GM12878 (cell line): ENCODE measurements around the gene HDAC9. TPM values are rescaled to one million over a fixed set of nuclear protein-coding genes. Genes with fewer than 3 reads are reported as not detected.

Experiments used
- ATAC-seq: fragments of 200-7000 bp; cut with Tn5 transposase; 3 replicates; pipeline ENCODE4 v1.9.1; 2020; ENCODE audit warnings: mild to moderate bottlenecking, moderate library complexity
- BruUV-seq: library from RNA; stranded (reverse); fragments of 400-500 nt; replicated peaks from 2 replicates; lab custom pipeline; 2021; lab: Mats Ljungman, UMichigan
- CTCF ChIA-PET: fragments of 300-600 bp; sonication (Branson Sonifier 250); formaldehyde crosslinking; extraction: SDS; loops from one replicate; lab custom pipeline; 2021; ENCODE audit warnings: inconsistent platforms; lab: Yijun Ruan, JAX
- POLR2A ChIA-PET: fragments of 350-600 bp; formaldehyde crosslinking; extraction: SDS; loops from one replicate; lab custom pipeline; 2021; ENCODE audit warnings: inconsistent platforms; lab: Charles Lee
- RAD21 ChIA-PET: fragments of 300-600 bp; sonication (Branson Sonifier 250); formaldehyde crosslinking; loops from one replicate; lab custom pipeline; 2023; ENCODE audit warnings: antibody characterized with exemption; ENCODE audit not compliant: unreplicated experiment; lab: Charles Lee
- SMC1A ChIA-PET: fragments of 300-600 bp; sonication (Branson Sonifier 250); formaldehyde crosslinking; loops from one replicate; lab custom pipeline; 2023; ENCODE audit not compliant: unreplicated experiment, uncharacterized antibody; lab: Charles Lee
- DNase-seq: peaks from one replicate; pipeline ENCODE4 v3.0.0-alpha.2; 2011; ENCODE audit warnings: low read depth, low spot score
- FAIRE-seq: peaks from 3 replicates; lab custom pipeline; 2011; peaks lifted over from hg19 to GRCh38; lab: Jason Lieb, UNC
- H2AFZ ChIP-seq: 2 replicates; pipeline ENCODE4 v1.6.0; 2011; ENCODE audit warnings: low read depth, low read length, control low read depth; ENCODE audit not compliant: control insufficient read depth
- H3K27ac ChIP-seq: 2 replicates; pipeline ENCODE4 v1.5.1; 2011; ENCODE audit warnings: control low read depth; ENCODE audit not compliant: control insufficient read depth, insufficient read depth
- H3K27me3 ChIP-seq, 2 experiments: replicated peaks in 1 of 2; 2 replicates each; pipeline versions ENCODE4 v1.6.0 to v1.6.1; 2011; ENCODE audit warnings: low read length in 1 of 2; ENCODE audit not compliant: control insufficient read depth in 2 of 2, insufficient read depth in 2 of 2
- H3K36me3 ChIP-seq, 2 experiments: 2 replicates each; pipeline ENCODE4 v1.5.1; 2011; ENCODE audit warnings: low read length in 1 of 2; ENCODE audit not compliant: control insufficient read depth in 2 of 2, insufficient read depth in 2 of 2
- H3K4me1 ChIP-seq: 2 replicates; pipeline ENCODE4 v1.6.1; 2011; ENCODE audit warnings: mild to moderate bottlenecking, low read length, moderate library complexity, mixed read lengths; ENCODE audit not compliant: control insufficient read depth, insufficient read depth
- H3K4me2 ChIP-seq: 2 replicates; pipeline ENCODE4 v1.6.0; 2011; ENCODE audit warnings: control low read depth; ENCODE audit not compliant: control insufficient read depth, insufficient read depth
- H3K4me3 ChIP-seq: fragments of 200-600 bp; sonication (generic); 2 replicates; pipeline ENCODE4 v1.5.1; 2016
- H3K79me2 ChIP-seq: 2 replicates; pipeline ENCODE4 v1.6.0; 2011; ENCODE audit warnings: low read length; ENCODE audit not compliant: control insufficient read depth, insufficient read depth
- H3K9ac ChIP-seq: 2 replicates; pipeline ENCODE4 v1.8.0; 2011; ENCODE audit warnings: low read length, control low read depth, mixed read lengths; ENCODE audit not compliant: control insufficient read depth, insufficient read depth
- H3K9me3 ChIP-seq: replicated peaks from 3 replicates; pipeline ENCODE4 v1.5.1; 2011; ENCODE audit warnings: mild to moderate bottlenecking, low read length; ENCODE audit not compliant: control insufficient read depth, insufficient read depth
- H4K20me1 ChIP-seq: 2 replicates; pipeline ENCODE4 v1.6.0; 2011; ENCODE audit not compliant: control insufficient read depth, insufficient read depth
- BCL3 ChIP-seq: IDR thresholded peaks from 2 replicates; pipeline ENCODE4 v1.6.1; 2011; ENCODE audit warnings: borderline replicate concordance, low read depth, mild to moderate bottlenecking, moderate library complexity, low read length; ENCODE audit not compliant: insufficient read depth, poor library complexity, severe bottlenecking
- BRCA1 ChIP-seq: IDR thresholded peaks from 2 replicates; pipeline ENCODE4 v1.6.1; 2011; ENCODE audit warnings: low read depth, low read length, improper control_type of control experiment
- EZH2 ChIP-seq: IDR thresholded peaks from 2 replicates; pipeline ENCODE4 v1.6.1; 2012; ENCODE audit warnings: low read depth, mild to moderate bottlenecking, control low read depth, inconsistent platforms, low read length, borderline replicate concordance; ENCODE audit not compliant: control insufficient read depth
- HCFC1 ChIP-seq: fragments of 150-350 bp; IDR thresholded peaks from 2 replicates; pipeline ENCODE4 v1.6.1; 2014; ENCODE audit warnings: low read length
- HSF1 ChIP-seq: fragments of 150-350 bp; IDR thresholded peaks from 2 replicates; pipeline ENCODE4 v1.6.1; 2014; ENCODE audit warnings: mild to moderate bottlenecking, low read depth, low read length
- IKZF1 ChIP-seq: fragments of 450-650 bp; conservative IDR thresholded peaks from 2 replicates; pipeline ENCODE4 v1.6.1; 2017; ENCODE audit warnings: antibody characterized with exemption, mild to moderate bottlenecking
- JUND ChIP-seq: IDR thresholded peaks from 2 replicates; pipeline ENCODE4 v1.6.1; 2012; ENCODE audit warnings: low read depth, mild to moderate bottlenecking, low read length, improper control_type of control experiment, moderate library complexity
- MAX ChIP-seq: IDR thresholded peaks from 2 replicates; pipeline ENCODE4 v1.6.1; 2012; ENCODE audit warnings: low read depth, low read length, improper control_type of control experiment
- NFYA ChIP-seq: IDR thresholded peaks from 2 replicates; pipeline ENCODE4 v1.6.1; 2011; ENCODE audit warnings: low read depth, mild to moderate bottlenecking, low read length, improper control_type of control experiment, borderline replicate concordance
- NRF1 ChIP-seq: conservative IDR thresholded peaks from 2 replicates; pipeline ENCODE4 v1.6.1; 2011; ENCODE audit warnings: mild to moderate bottlenecking, low read depth, low read length, improper control_type of control experiment
- SKIL ChIP-seq: fragments of 450-650 bp; IDR thresholded peaks from 2 replicates; pipeline ENCODE4 v1.6.1; 2017; ENCODE audit warnings: mild to moderate bottlenecking, low read depth, inconsistent platforms; ENCODE audit not compliant: poor library complexity, severe bottlenecking
- TCF3 ChIP-seq: IDR thresholded peaks from 2 replicates; pipeline ENCODE4 v1.6.1; 2012; ENCODE audit warnings: low read depth, mild to moderate bottlenecking, low read length, borderline replicate concordance; ENCODE audit not compliant: insufficient read depth
- TCF7 ChIP-seq: IDR thresholded peaks from 2 replicates; pipeline ENCODE4 v1.6.1; 2014; ENCODE audit warnings: antibody characterized with exemption, borderline replicate concordance
- WRNIP1 ChIP-seq: IDR thresholded peaks from 2 replicates; pipeline ENCODE4 v1.6.1; 2011; ENCODE audit warnings: low read depth, low read length, improper control_type of control experiment, borderline replicate concordance
- YBX1 ChIP-seq: fragments of 450-650 bp; IDR thresholded peaks from 2 replicates; pipeline ENCODE4 v1.6.1; 2016; ENCODE audit warnings: antibody characterized with exemption
- WGBS: methylation state at CpG from one replicate; pipeline ENCODE4 v1.1.6; 2016; ENCODE audit warnings: low lambda C conversion rate; ENCODE audit not compliant: insufficient replicate concordance, insufficient coverage; ENCODE audit errors: missing lambda C conversion rate; 5-methylcytosine and 5-hydroxymethylcytosine counted together
- in situ Hi-C: fragments of 300-500 bp; cut with MboI; formaldehyde crosslinking; loops from 9 replicates; pipeline ENCODE4 v1.14.3; 2018; ENCODE audit warnings: mixed read lengths
- intact Hi-C: fragments of 100-400 bp; cut with micrococcal nuclease; formaldehyde crosslinking; loops from one replicate; pipeline ENCODE4 v1.14.2; 2022; ENCODE audit not compliant: unreplicated experiment
- polyA plus RNA-seq, 11 experiments: library from polyadenylated mRNA; depleted of rRNA in 4 of 11; unstranded in 6 of 11; stranded (reverse) in 5 of 11; fragments of >200 nt; fragmentation: Nextera tagmentation in 4 of 11; fragmentation: Illumina TruSeq in 1 of 11; extraction: Ambion mirVana in 4 of 11; extraction: Trizol in 1 of 11; gene quantifications; 1 replicate in 1 of 11; 2 replicates in 10 of 11; pipeline versions ENCODE4 v1.2.1 to v1.2.3, GENCODE V29; 2011 to 2016; ENCODE audit warnings: inconsistent platforms in 2 of 11, missing spikeins in 2 of 11, low read depth in 1 of 11
- total RNA-seq, 4 experiments: library from RNA; depleted of rRNA in 3 of 4; stranded (reverse); fragments of >200 nt in 3 of 4; fragmentation: Illumina TruSeq in 1 of 4; extraction: Trizol in 1 of 4; gene quantifications; 2 replicates each; pipeline versions ENCODE4 v1.2.1 to v1.2.3, GENCODE V29; 2013 to 2021

Gene HDAC9
- total and polyA plus RNA-seq, 10 of the 15 experiments (the other 5 are each of a cell fraction or from before 2014, with no cell fraction given), result 0.73 to 12.8 (median 0.92) TPM

GRCh38 chr7:18798088-18798906 lies 302.7 kb downstream of the HDAC9 start (continued):
- no peak for TF ChIP-seq BCL3
- TF ChIP-seq, all 136 proteins: peak for 0

GRCh38 chr7:18799899-18800298 lies 304.4 kb downstream of the HDAC9 start:
- in situ Hi-C loops, result no loop called here
- CTCF ChIA-PET, result no interaction called here
- H3K9me3 ChIP-seq, result no peaks in the 10 kb centered on the region
- H3K4me3 ChIP-seq, result no peak overlapping the region
- FAIRE-seq (no peak), ATAC-seq (no peak), DNase-seq (no peak)
- H2AFZ ChIP-seq, result no peak overlapping the region
- no peaks in the 10 kb centered on the region for H3K27me3 ChIP-seq
- 58% methylated on average over 1 of the region's 1 CpG for WGBS
- intact Hi-C loops, result no loop called here
- H4K20me1 ChIP-seq, result no peaks in the 10 kb centered on the region
- H3K9ac ChIP-seq, result no peak overlapping the region
- BruUV-seq, result no TSS peak
- H3K4me1 ChIP-seq, result no peaks in the 10 kb centered on the region
- SMC1A ChIA-PET, result no interaction called here
- H3K36me3 ChIP-seq, result no peaks in the 10 kb centered on the region
- H3K79me2 ChIP-seq, result no peaks in the 10 kb centered on the region
- no peak overlapping the region for H3K27ac ChIP-seq
- POLR2A ChIA-PET, result no interaction called here
- no peak overlapping the region for H3K4me2 ChIP-seq
- RAD21 ChIA-PET, result no interaction called here
- TF ChIP-seq EZH2, result no peak
- TF ChIP-seq TCF3, result no peak
- TF ChIP-seq WRNIP1, result no peak
- no peak for TF ChIP-seq JUND
- TF ChIP-seq YBX1, result no peak
- TF ChIP-seq NFYA, result no peak
- no peak for TF ChIP-seq IKZF1
- TF ChIP-seq SKIL, result no peak
- no peak for TF ChIP-seq HCFC1
- TF ChIP-seq MAX, result no peak
- TF ChIP-seq BRCA1, result no peak
- no peak for TF ChIP-seq HSF1
- TF ChIP-seq TCF7, result no peak
- no peak for TF ChIP-seq NRF1
